ENCODE measurements around the gene AP2A2.

DNA sequence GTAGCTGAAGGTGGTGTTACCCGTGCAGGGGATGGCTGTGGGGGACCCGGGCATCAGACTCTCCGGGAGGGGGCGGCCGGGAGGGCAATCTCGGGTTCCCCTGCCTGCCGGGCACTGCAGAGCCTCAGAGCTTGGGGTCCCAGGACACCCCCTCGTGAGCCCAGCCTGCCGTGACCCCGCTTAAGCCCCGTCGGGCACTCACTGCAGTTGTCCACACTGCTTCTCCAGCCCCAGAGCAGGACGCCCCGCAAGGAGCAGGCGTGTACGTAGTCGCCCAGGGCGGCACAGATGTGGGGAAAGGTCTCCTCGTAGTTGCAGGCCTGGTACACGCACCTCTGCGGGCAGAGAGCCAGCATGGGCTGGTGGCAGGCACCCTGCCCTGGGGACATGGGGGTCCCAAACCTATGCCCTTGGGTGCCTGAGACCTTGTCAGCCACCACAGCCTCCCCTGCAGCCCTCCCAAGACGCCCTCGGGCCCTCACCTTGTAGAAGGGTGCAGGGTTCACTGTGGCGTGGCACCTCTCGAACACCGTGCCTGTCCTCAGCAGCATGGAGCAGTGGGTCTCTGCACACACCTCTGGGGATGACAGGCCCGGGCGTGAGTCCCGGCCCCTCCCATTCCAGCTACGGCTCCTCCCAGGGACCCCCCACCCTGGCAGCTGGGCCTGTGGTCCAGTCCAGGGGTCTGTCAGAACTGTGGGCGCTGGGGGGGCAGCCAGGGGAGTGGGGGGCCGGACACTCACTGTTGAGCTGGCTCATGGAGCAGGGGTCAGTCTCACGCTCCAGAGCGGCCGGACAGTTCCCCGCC lies 102.0 kb downstream of the AP2A2 start:
- no peak for TF ChIP-seq CTCF (tag by site-specific recombination; IDR thresholded peaks at IDR 0.05)
- no peak for TF ChIP-seq REST (tag by site-specific recombination; IDR thresholded peaks at IDR 0.05)
- TF ChIP-seq ZNF776 (tag by site-specific recombination; IDR thresholded peaks at IDR 0.05; ENCODE audit: borderline replicate concordance) = no peak
- TF ChIP-seq, protein P1, sequence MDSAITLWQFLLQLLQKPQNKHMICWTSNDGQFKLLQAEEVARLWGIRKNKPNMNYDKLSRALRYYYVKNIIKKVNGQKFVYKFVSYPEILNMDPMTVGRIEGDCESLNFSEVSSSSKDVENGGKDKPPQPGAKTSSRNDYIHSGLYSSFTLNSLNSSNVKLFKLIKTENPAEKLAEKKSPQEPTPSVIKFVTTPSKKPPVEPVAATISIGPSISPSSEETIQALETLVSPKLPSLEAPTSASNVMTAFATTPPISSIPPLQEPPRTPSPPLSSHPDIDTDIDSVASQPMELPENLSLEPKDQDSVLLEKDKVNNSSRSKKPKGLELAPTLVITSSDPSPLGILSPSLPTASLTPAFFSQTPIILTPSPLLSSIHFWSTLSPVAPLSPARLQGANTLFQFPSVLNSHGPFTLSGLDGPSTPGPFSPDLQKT (IDR thresholded peaks at IDR 0.05; ENCODE audit: borderline replicate concordance, low read depth, low read length) = no peak
- TF ChIP-seq, protein P2, sequence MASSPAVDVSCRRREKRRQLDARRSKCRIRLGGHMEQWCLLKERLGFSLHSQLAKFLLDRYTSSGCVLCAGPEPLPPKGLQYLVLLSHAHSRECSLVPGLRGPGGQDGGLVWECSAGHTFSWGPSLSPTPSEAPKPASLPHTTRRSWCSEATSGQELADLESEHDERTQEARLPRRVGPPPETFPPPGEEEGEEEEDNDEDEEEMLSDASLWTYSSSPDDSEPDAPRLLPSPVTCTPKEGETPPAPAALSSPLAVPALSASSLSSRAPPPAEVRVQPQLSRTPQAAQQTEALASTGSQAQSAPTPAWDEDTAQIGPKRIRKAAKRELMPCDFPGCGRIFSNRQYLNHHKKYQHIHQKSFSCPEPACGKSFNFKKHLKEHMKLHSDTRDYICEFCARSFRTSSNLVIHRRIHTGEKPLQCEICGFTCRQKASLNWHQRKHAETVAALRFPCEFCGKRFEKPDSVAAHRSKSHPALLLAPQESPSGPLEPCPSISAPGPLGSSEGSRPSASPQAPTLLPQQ (tag by site-specific recombination; IDR thresholded peaks at IDR 0.05) = no peak
- no peak for TF ChIP-seq ZBTB17 (tag by site-specific recombination; IDR thresholded peaks at IDR 0.05)
